ENCODE results near the gene RTRAF.

The RTRAF gene

DNA sequence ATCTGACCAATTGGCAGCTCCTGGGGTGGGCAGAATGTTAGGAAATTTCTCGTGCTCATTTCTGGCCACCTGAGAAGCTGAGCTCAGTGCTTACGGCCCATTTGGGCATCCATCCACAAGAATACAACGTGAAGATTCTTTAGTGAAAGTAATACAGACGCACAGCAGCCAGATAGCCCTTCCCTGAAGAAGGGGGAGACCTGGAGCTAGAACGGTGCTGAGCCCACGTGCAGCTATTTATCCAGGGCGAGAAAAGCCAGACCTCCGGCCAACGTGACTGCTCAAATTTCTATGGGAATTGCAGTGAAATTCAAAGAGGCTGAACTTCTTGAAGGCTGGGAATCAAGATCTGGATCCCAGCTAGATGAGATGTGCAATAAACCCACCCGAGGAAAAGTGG lies 58.8 kb downstream of the RTRAF start:
- no peak overlapping the region for H3K27ac ChIP-seq
- no peak for TF ChIP-seq ZFX (IDR thresholded peaks at IDR 0.05; ENCODE audit: borderline replicate concordance)
- TF ChIP-seq, protein P1, sequence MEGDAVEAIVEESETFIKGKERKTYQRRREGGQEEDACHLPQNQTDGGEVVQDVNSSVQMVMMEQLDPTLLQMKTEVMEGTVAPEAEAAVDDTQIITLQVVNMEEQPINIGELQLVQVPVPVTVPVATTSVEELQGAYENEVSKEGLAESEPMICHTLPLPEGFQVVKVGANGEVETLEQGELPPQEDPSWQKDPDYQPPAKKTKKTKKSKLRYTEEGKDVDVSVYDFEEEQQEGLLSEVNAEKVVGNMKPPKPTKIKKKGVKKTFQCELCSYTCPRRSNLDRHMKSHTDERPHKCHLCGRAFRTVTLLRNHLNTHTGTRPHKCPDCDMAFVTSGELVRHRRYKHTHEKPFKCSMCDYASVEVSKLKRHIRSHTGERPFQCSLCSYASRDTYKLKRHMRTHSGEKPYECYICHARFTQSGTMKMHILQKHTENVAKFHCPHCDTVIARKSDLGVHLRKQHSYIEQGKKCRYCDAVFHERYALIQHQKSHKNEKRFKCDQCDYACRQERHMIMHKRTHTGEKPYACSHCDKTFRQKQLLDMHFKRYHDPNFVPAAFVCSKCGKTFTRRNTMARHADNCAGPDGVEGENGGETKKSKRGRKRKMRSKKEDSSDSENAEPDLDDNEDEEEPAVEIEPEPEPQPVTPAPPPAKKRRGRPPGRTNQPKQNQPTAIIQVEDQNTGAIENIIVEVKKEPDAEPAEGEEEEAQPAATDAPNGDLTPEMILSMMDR (IDR thresholded peaks at IDR 0.05) = no peak

DNA sequence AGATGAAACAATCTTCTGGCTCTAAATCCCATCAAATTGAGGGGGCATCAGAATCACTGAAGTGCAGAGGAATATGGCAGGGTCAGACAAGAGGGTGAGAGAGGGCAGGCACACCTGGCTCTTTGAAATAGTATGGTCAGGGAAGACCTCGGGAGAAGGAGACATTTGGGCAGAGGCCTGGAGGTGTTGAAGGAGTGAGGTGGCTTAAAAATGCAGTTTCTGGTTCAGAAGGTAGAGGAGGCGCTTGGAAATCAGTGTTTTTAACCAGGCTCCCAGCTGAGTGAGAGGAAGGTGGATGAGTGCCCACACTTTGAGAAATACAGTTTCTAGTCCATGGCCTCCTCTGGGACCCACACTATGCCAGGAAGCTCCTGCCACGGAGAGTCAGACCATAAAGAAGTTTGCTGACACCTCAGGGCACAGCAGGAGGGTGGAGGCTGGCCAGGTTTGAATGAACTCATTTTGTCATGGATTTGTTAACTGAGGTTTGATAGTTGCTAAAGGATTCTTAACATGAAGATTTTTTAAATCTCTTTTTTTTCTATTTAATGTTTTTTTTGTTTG lies 59.4 kb downstream of the RTRAF start:
- no peak for TF ChIP-seq ZFX (IDR thresholded peaks at IDR 0.05; ENCODE audit: borderline replicate concordance)
- TF ChIP-seq, protein P1 (IDR thresholded peaks at IDR 0.05) = no peak
- H3K27ac ChIP-seq = no peak overlapping the region

GRCh38 chr14:52049271-52049670 lies 59.9 kb downstream of the RTRAF start:
- H3K27ac ChIP-seq = no peak overlapping the region
- no peak for TF ChIP-seq ZFX (IDR thresholded peaks at IDR 0.05; ENCODE audit: borderline replicate concordance)
- TF ChIP-seq, protein P1 (IDR thresholded peaks at IDR 0.05) = no peak

DNA sequence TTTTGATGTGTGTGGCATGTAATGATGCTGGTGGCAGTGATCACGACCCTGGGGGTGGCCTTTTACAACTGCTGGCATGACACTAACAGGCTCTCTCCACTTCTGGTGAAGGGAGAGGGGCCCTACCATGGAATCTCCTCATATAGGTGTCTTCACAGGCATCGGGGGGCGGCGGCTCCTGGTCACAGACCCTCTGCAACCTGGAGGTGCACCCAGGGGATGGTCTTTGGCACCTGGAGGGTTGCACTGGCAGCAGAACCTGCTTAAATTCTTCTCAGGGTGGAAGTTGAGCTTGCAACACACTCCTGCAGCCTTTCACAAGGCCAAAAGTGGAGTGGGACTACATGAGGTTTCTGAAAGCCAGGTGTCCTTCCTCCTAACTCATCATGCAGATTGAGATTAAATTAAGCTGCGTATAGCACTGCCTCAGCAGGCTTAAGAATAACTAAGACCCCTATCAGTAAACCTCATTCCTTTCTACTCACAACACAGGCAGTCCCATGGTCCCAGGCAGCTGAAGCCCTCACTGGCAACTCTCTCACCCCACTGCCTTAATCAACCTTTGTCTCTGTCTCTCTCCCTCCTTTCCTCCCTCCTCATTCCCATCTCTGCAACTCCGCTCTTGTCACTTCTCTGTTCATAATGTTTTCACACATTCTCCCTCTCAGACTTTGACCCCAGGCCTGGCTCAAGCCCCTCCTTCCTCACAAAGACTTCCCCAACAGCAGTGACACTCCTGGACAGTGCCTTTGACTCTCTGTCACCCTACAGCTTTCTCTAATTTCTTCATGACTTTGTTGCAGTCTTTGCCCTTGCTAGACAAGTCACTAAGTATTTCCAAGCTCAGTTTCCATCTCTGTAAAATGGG lies 60.6 kb downstream of the RTRAF start:
- no peak for TF ChIP-seq ZFX (IDR thresholded peaks at IDR 0.05; ENCODE audit: borderline replicate concordance)
- TF ChIP-seq, protein P1 (IDR thresholded peaks at IDR 0.05) = no peak
- H3K27ac ChIP-seq = no peak overlapping the region

- no peak for TF ChIP-seq ZFX (IDR thresholded peaks at IDR 0.05; ENCODE audit: borderline replicate concordance)
- TF ChIP-seq, protein P1 (IDR thresholded peaks at IDR 0.05) = no peak
- no peak overlapping the region for H3K27ac ChIP-seq
These were observed 61.9 kb downstream of the RTRAF start for GRCh38 chr14:52051251-52051650.

- TF ChIP-seq, protein P1 (IDR thresholded peaks at IDR 0.05) = no peak
- no peak for TF ChIP-seq ZFX (IDR thresholded peaks at IDR 0.05; ENCODE audit: borderline replicate concordance)
- H3K27ac ChIP-seq = no peak overlapping the region
These were observed 62.5 kb downstream of the RTRAF start for GRCh38 chr14:52051871-52052270.
